K562 (cell line): Measurements from ENCODE around the gene TEX14. TPM values are rescaled to one million over a fixed set of nuclear protein-coding genes. Genes with fewer than 3 reads are reported as not detected.

Experiments used
- ARID3A ChIP-seq: IDR thresholded peaks from 2 replicates; pipeline ENCODE4 v1.6.1; 2012; ENCODE audit warnings: low read depth, low read length, improper control_type of control experiment, borderline replicate concordance
- BCLAF1 ChIP-seq, 2 experiments: fragments of 450-650 bp in 1 of 2; IDR thresholded peaks; 2 replicates each; pipeline ENCODE4 v1.6.1; 2011 to 2017; ENCODE audit warnings: low read depth in 2 of 2, antibody characterized with exemption in 1 of 2, borderline replicate concordance in 1 of 2, low read length in 1 of 2, mild to moderate bottlenecking in 1 of 2, mixed read lengths in 1 of 2; ENCODE audit not compliant: control insufficient read depth in 1 of 2
- BRCA1 ChIP-seq, 2 experiments: fragments of 450-650 bp in 1 of 2; sonication (generic) in 1 of 2; formaldehyde crosslinking in 1 of 2; IDR thresholded peaks; 2 replicates each; pipeline versions ENCODE4 v1.5.0 to v1.6.1; 2017 to 2020; ENCODE audit warnings: mild to moderate bottlenecking in 1 of 2, missing genetic modification reagents in 1 of 2
- EGR1 ChIP-seq: fragments of 450-650 bp; conservative IDR thresholded peaks from 2 replicates; pipeline ENCODE4 v1.6.1; 2017; ENCODE audit warnings: mild to moderate bottlenecking
- EZH2 ChIP-seq: IDR thresholded peaks from 2 replicates; pipeline ENCODE4 v1.6.1; 2012; ENCODE audit warnings: low read depth, mild to moderate bottlenecking, inconsistent platforms, low read length, borderline replicate concordance
- FOXP1 ChIP-seq: sonication (generic); formaldehyde crosslinking; IDR thresholded peaks from 2 replicates; pipeline ENCODE4 v1.8.0; 2022; ENCODE audit warnings: mild to moderate bottlenecking, missing genetic modification reagents
- HDAC2 ChIP-seq: fragments of 450-650 bp; IDR thresholded peaks from 2 replicates; pipeline ENCODE4 v1.6.1; 2016; ENCODE audit warnings: mild to moderate bottlenecking
- HDGF ChIP-seq: fragments of 450-650 bp; IDR thresholded peaks from 2 replicates; pipeline ENCODE4 v1.6.1; 2016
- IRF9 ChIP-seq: fragments of 450-650 bp; IDR thresholded peaks from 2 replicates; pipeline ENCODE4 v1.6.1; 2016; ENCODE audit warnings: missing biosample characterization, missing genetic modification characterization
- KDM5B ChIP-seq: fragments of 200-600 bp; sonication (generic); IDR thresholded peaks from 2 replicates; pipeline ENCODE4 v1.6.1; 2012; ENCODE audit warnings: low read depth, mild to moderate bottlenecking, moderate library complexity, low read length, control low read depth, inconsistent platforms; ENCODE audit not compliant: insufficient replicate concordance
- KLF16 ChIP-seq: IDR thresholded peaks from 2 replicates; pipeline ENCODE4 v1.6.1; 2016; ENCODE audit warnings: antibody characterized with exemption
- MCM7 ChIP-seq, 2 experiments: fragments of 450-650 bp; IDR thresholded peaks; 2 replicates each; pipeline ENCODE4 v1.6.1; 2016 to 2018
- NCOR1 ChIP-seq: fragments of 450-650 bp; IDR thresholded peaks from 2 replicates; pipeline ENCODE4 v1.6.1; 2016; ENCODE audit warnings: mild to moderate bottlenecking, moderate library complexity
- PML ChIP-seq: IDR thresholded peaks from 2 replicates; pipeline ENCODE4 v1.6.1; 2012; ENCODE audit warnings: low read length, inconsistent platforms
- SIX5 ChIP-seq, 2 experiments: IDR thresholded peaks; 2 replicates each; pipeline ENCODE4 v1.6.1; 2011; ENCODE audit warnings: low read length in 2 of 2, borderline replicate concordance in 1 of 2, low read depth in 1 of 2, mild to moderate bottlenecking in 1 of 2, moderate library complexity in 1 of 2; ENCODE audit not compliant: insufficient read depth in 1 of 2
- SMARCB1 ChIP-seq: IDR thresholded peaks from 2 replicates; pipeline ENCODE4 v1.6.1; 2011; ENCODE audit warnings: improper control_type of control experiment, low read depth; ENCODE audit not compliant: insufficient read length
- SRF ChIP-seq, 2 experiments: fragments of 250-450, 450-650 bp in 1 of 2; sonication (Bioruptor Pico) in 1 of 2; sonication (generic) in 1 of 2; formaldehyde crosslinking; IDR thresholded peaks; 2 replicates each; pipeline versions ENCODE4 v1.5.0 to v1.5.1; 2020 to 2022; ENCODE audit warnings: mild to moderate bottlenecking in 1 of 2, missing genetic modification reagents in 1 of 2
- SRSF3 ChIP-seq: fragments of 200-400 bp; formaldehyde crosslinking; IDR thresholded peaks from 2 replicates; pipeline ENCODE4 v1.6.1; 2016; ENCODE audit warnings: mild to moderate bottlenecking, low read length, moderate library complexity; ENCODE audit not compliant: insufficient read depth
- TAF1 ChIP-seq: IDR thresholded peaks from 2 replicates; pipeline ENCODE4 v1.6.1; 2011; ENCODE audit warnings: mild to moderate bottlenecking, low read length, moderate library complexity; ENCODE audit not compliant: insufficient read depth, control insufficient read depth, severe bottlenecking; ENCODE audit errors: extremely low read depth
- TAF9B ChIP-seq: fragments of 450-650 bp; IDR thresholded peaks from 2 replicates; pipeline ENCODE4 v1.6.1; 2018; ENCODE audit warnings: mild to moderate bottlenecking; ENCODE audit not compliant: partially characterized antibody
- TBP ChIP-seq: optimal IDR thresholded peaks from 2 replicates; pipeline ENCODE3; 2011; ENCODE audit warnings: low read depth, low read length, improper control_type of control experiment
- YBX1 ChIP-seq: fragments of 450-650 bp; IDR thresholded peaks from 2 replicates; pipeline ENCODE4 v1.7.1; 2016; ENCODE audit warnings: mild to moderate bottlenecking
- ZNF12 ChIP-seq: sonication (generic); formaldehyde crosslinking; IDR thresholded peaks from 2 replicates; pipeline ENCODE4 v1.4.0; 2020; ENCODE audit warnings: mild to moderate bottlenecking, missing genetic modification reagents
- polyA plus RNA-seq, 8 experiments: library from polyadenylated mRNA; depleted of rRNA in 4 of 8; stranded (reverse) in 5 of 8; unstranded in 3 of 8; fragments of >200 nt; fragmentation: Nextera tagmentation in 2 of 8; fragmentation: Illumina TruSeq in 1 of 8; extraction: Ambion mirVana in 2 of 8; extraction: Trizol in 1 of 8; gene quantifications; 2 replicates each; pipeline versions ENCODE4 v1.2.1 to v1.2.3, GENCODE V29; 2011 to 2014; ENCODE audit warnings: inconsistent platforms in 1 of 8, missing spikeins in 1 of 8
- total RNA-seq, 7 experiments: library from RNA; depleted of rRNA in 6 of 7; stranded (reverse); fragments of >200 nt in 6 of 7; fragmentation: Illumina TruSeq in 2 of 7; extraction: Trizol in 2 of 7; gene quantifications; 2 replicates each; pipeline versions ENCODE4 v1.2.1 to v1.2.3, GENCODE V29; 2011 to 2021; ENCODE audit warnings: low replicate concordance in 1 of 7

The TEX14 gene
- total and polyA plus RNA-seq, 9 of the 15 experiments (the other 6 are each of a cell fraction or from before 2014, with no cell fraction given), result 0.05 to 0.12 (median 0.09) TPM; not detected in 1

GRCh38 chr17:58517928-58518609, 173.8 kb downstream of the TEX14 start (continued):
- TF ChIP-seq BCLAF1 (IDR thresholded peaks at IDR 0.05; ENCODE audit: borderline replicate concordance in 1 of 2, control insufficient read depth in 1 of 2, low read depth in 2 of 2, low read length in 1 of 2), result peak in 1 of 2 experiments; percentile 70; a peak in 2 of 4 replicates
- TF ChIP-seq KDM5B, result peak; percentile 73
- no peak for TF ChIP-seq FOXP1
- no peak for TF ChIP-seq NCOR1
- TF ChIP-seq SIX5 (IDR thresholded peaks at IDR 0.05; ENCODE audit: borderline replicate concordance in 1 of 2, insufficient read depth in 1 of 2, low read depth in 1 of 2, low read length in 2 of 2), result 0 out of 4 replicates have a peak, but pooled peaks of 1 of the 2 experiments have one; percentile 17
- TF ChIP-seq HDAC2, result peak; percentile 79
- TF ChIP-seq SMARCB1, result no peak
- TF ChIP-seq MCM7 (IDR thresholded peaks at IDR 0.05), result no peak
- peak; percentile 55; the same call in 1 of the 2 replicates for TF ChIP-seq KLF16
- TF ChIP-seq PML, result peak; percentile 62; the same call in 1 of the 2 replicates
- TF ChIP-seq YBX1, result no peak
- TF ChIP-seq ZNF12 (CRISPR knock-in tag), result no peak
- no peak for TF ChIP-seq HDGF
- 0 out of 2 replicates have a peak, but pooled peaks have one; percentile 12 for TF ChIP-seq ARID3A
- TF ChIP-seq SRF (CRISPR knock-in tag; IDR thresholded peaks at IDR 0.05), result peak in 1 of 2 experiments; percentile 82; a peak in 2 of 4 replicates
- peak; percentile 75 for TF ChIP-seq TAF9B
- TF ChIP-seq TBP, result peak; percentile 73
- no peak for TF ChIP-seq EZH2
- no peak for TF ChIP-seq SRSF3
- TF ChIP-seq BRCA1 (IDR thresholded peaks at IDR 0.05), result no peak
- TF ChIP-seq BRCA1 (CRISPR knock-in tag; IDR thresholded peaks at IDR 0.05), result no peak
- TF ChIP-seq TAF1, result peak; percentile 77
- TF ChIP-seq IRF9, result no peak
- TF ChIP-seq EGR1, result peak; percentile 93
